Gastrocnemius medialis (tissue), 4 donors: ENCODE measurements around the gene ZNF655.

ENCODE experiments used
- CTCF ChIP-seq, 5 experiments: fragments of 450-650 bp in 3 of 5; fragments of 200-600 bp in 2 of 5; sonication (generic) in 2 of 5; IDR thresholded peaks in 4 of 5; conservative IDR thresholded peaks in 1 of 5; 1 replicate in 4 of 5; 2 replicates in 1 of 5; pipeline ENCODE4 v1.5.1; 2016 to 2019; ENCODE audit warnings: antibody characterized with exemption in 5 of 5, mild to moderate bottlenecking in 3 of 5, moderate library complexity in 3 of 5
- POLR2A ChIP-seq, 2 donors: fragments of 450-650 bp; IDR thresholded peaks; one replicate each; pipeline ENCODE4 v1.6.1; 2017; ENCODE audit warnings: antibody characterized with exemption in 2 of 2, mild to moderate bottlenecking in 2 of 2, moderate library complexity in 2 of 2

GRCh38 chr7:99617192-99617781 is 58.8 kb downstream of the ZNF655 start:
- TF ChIP-seq CTCF (IDR thresholded peaks at IDR 0.05 in 4 of 5, conservative IDR thresholded peaks at IDR 0.05 in 1 of 5) (no peak), POLR2A (IDR thresholded peaks at IDR 0.05) (no peak)
